Activated CD4-positive, alpha-beta T cell treated with anti-CD3 and anti-CD28 coated beads, Interleukin-2, amount 50 U/mL, for 16 hours (primary cell): ENCODE results near the gene DNAJC15.
A peak's percentile ranks its signal among the peaks of the same experiment; 100 is the strongest.

Experiments used
- DNase-seq: peaks from one replicate; pipeline ENCODE4 v3.0.0-alpha.2; 2020

Gene DNAJC15

DNA sequence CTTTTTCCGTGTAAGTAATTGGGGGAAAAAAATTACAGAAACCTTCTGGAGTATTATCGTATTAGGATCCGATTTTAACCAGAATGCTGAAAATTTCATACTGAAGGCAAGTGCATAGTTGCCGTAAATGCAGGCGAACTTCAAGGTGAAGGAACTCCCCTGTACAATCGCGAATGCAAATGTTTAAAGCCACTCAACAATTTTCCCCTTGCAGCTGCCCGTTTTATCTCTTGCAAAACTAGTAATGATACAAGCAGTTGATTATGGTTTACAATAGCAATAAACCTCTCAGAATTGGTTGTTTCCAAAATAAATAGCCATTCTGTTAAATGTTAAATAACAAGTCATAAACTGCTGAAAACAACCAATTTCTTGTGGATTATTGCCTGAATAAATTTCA lies 105.7 kb downstream of the DNAJC15 start:
- DNase-seq = no peak

DNA sequence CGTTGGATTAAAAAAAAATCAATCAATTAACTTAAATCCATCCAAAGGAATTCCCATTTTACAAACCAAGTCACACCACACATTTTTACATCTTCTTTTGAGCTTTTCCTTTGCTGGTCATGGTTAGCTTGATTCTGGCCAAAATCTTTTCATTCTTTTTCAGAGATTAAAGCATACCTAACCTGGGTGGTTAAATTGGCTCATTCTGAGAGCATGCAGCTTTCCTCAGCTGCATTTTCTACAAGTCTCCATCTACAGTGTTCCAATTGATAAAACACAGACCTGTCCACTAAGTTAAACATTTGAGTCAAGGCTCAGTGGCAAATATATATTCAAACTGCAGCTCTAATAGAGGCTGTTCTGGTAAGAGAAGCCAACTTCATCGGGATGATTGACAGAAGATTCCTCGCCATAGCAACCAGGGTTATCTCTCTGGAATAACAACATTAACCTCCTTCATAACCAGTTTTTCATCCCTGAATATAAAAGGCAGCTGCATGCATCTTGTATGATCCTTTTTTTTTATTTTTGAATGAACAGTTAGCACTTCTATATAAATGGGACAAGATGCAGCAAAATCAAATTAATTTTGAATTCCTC lies 106.2 kb downstream of the DNAJC15 start:
- DNase-seq = no peak

DNA sequence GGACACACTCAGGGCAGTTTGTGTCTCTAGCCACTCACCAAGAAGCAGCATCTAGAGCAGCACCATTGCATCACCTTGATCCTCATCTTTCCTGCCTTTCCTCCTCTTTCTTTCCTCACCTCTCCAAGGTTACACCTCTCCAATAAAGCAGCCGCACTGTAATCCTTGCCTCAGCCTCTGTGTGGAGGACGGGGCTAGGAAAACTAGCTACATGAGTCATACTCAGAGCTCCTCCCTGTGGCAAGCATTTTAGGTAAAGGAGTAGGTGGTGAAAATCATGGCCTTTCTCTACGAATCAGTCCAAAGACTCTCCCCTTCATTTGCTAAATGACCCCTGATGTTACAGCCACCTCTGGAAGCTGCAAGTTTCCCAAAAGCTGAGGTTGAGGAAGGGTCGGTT lies 108.9 kb downstream of the DNAJC15 start:
- DNase-seq = peak; percentile 5

DNA sequence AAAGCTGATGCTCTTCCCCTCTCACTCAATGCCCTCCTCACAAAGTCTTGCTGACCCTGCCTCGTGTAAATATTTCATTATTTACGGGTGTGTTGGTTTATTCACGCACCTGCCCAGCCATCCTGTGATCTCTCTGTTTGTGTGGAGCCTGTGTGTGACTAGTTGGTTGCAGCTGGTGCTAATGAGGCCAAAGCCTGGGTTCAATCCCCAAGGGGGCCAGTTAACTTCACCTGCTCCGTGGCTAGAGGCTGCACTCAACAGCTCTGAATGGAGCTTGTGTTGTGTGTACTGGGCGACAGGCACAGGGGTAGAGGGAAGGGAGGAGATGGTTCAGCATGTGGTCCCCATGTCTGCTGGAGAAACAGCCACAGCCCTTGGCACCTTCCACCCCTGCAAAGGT lies 109.5 kb downstream of the DNAJC15 start:
- DNase-seq = no peak

DNA sequence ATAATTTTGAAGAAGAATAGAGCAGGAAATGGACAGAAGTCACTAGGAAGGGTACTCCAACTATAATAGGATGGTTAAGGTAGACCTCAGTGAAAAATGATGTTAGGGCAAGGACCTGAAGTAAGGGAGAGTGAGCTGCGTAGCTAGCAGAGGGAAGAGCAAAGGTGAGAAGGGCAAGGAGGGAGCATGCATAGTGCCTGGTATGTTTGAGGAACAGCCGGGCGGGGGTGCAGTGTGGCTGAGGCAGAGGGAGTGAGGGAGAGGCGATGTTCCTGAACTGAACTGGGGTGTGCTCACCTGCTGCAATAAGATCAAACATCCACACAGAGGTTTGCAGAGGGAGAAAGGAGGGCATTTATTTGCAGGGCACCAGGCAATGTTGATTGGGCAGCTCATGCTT lies 110.4 kb downstream of the DNAJC15 start:
- DNase-seq = no peak

DNA sequence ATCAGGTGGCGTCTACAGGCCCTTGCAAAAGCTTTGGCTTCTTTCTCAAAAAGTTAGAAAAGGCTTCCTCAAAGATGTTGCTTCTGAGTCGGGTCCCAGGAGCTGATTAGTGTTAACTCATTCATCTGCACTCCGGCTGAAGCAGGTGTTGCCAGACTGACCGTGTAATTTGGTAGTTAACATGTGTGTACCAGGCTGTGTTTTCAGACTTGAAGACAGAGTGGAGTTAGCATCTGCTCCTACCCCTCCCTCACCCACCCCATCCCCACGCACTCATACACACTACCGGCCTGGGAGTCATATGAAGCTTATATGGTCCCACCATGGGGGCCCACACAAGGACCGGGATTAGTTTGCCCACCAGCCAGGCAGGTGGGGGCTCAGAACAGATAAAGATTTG lies 111.5 kb downstream of the DNAJC15 start:
- DNase-seq = no peak

DNA sequence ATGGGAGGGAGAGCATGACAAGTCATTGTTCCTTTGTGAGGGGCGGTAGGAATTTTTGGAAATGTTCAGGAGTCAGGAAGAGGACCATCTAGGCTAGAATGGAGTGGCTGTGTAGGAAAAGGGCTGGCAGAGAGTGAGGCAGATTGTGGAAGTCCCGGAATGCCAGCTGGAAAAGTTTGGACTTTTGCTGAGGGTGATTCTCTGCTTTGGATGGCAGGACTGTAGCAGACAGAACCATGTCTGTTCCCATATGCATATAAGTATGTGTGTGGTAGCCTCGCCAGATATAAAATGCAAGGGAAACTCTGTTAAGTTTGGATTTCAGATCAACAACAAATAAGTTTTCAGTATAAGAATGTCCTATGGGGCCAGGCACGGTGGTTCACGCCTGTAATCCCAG lies 112.1 kb downstream of the DNAJC15 start:
- DNase-seq = no peak

DNA sequence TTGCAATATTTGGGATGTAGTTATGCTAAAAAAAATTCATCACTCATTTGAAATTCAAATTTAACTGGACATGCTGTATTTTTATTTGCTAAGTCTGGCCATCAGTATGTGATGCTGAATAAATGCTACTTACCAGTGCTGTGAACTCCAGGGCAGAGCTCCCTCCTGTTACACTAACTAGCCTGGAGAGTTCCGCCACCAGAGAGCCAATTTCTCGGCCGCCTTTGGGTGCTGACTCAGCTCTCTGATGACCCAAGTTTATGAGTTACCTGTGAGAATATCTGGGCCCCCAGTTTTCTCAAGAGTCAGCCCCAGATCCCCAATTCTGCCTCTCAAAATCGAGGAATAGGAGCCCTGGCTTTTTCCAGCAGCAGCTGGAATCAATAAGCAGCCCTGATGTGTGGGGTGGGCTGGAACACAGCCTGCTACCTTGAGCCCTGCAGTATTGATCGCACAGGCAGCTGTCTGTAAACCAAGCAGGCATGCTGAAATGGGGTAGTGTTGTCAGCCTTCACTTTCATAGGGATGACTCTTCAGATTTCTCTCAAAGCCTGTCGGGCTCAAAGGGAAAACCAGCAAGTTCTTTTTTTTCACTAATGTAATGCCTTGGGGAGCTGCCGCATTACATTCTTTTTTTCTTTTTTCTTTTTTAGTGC lies 113.7 kb downstream of the DNAJC15 start:
- no peak for DNase-seq

DNA sequence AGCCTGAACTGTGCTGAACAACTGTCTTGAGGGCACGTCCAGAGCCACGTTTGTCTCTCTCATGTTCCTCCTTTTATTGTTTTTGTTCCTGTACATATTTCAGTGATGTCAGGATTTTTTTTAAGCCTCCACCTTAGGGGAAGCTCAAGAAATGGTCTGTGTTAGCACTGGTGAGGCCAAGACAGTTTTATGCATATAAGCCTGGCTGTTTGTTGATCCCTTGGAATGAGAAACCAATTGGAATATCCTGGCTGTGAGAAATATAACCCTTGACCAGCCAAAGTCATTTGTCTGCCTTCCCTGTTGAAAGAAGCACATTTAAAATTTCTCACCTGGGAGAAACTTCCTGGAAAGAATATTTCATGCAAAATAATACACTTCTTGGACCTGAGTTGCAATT lies 115.8 kb downstream of the DNAJC15 start:
- DNase-seq = no peak

DNA sequence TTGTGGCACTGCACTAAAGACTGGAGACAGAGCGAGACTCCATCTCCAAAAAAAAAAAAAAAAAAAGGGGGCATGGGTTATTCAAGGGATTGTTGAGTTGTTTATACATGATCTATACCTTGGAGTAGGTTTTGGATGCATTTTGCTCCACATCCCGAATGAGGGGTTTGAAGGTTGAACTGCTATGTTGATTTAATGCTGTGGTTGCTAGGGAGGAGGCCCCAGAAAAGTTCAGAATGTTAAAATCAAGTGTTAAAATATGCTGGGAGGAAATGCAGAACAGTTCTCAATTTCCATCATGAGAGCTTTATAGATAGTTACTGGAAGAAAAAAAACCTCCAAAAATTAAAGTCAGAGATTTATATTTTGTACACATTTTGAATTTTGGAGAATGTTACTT lies 116.5 kb downstream of the DNAJC15 start:
- no peak for DNase-seq

DNA sequence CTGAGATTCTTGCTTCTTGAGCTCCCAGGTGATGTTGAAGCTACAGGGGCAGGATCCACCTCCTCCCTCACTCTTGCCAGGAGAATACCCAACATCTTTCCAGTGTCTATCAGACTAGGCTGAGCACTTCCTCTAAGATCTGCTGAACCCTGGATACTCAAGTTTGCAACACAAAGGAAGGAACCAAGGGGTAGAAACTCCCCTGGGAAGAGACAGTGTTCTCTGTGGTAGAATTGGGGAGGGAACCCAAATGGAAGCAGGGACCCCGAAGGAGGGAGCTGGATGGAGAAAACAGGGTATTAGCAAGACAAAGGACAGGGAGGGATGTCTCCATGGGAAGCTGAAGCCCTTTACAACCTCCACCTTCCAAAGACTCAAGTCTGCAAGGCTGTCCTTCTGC lies 117.6 kb downstream of the DNAJC15 start:
- DNase-seq = no peak

DNA sequence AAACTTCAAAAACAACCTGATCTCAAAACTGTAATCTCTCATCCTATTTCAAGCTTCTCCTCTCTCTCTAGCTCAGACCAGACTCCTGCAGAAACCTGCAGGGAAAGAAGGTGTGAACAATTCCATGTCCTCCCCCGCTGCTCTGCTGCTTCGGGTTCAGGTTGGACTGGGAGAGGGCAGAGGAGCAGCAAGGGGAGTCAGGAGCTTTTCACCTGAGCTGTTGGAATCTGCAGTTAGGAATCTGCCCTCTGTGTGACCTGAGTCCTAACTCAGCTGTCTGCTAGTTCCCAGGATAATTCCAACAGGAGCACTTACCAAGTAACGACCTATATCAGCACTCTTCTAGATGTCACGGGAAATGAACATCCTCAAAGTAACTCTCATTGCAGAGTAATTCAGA lies 118.3 kb downstream of the DNAJC15 start:
- no peak for DNase-seq

DNA sequence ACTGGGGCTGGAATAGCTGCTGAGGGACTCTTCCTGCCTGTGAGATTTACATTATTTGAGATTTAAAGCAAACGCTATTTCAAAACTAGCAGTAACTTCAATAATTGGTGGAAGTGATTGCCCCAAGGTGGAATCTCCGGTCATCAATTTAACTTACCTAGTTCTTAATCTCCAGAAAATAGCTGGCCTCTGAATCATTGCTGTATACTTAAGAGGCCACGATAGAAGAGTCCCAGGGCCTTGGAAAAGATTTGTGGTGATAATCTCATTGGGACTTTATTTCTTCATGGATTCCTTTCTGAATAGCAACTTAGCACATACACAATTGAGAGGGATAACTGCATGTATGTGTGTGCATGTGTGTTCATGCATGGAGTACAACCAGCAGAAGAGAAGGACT lies 120.2 kb downstream of the DNAJC15 start:
- no peak for DNase-seq

DNA sequence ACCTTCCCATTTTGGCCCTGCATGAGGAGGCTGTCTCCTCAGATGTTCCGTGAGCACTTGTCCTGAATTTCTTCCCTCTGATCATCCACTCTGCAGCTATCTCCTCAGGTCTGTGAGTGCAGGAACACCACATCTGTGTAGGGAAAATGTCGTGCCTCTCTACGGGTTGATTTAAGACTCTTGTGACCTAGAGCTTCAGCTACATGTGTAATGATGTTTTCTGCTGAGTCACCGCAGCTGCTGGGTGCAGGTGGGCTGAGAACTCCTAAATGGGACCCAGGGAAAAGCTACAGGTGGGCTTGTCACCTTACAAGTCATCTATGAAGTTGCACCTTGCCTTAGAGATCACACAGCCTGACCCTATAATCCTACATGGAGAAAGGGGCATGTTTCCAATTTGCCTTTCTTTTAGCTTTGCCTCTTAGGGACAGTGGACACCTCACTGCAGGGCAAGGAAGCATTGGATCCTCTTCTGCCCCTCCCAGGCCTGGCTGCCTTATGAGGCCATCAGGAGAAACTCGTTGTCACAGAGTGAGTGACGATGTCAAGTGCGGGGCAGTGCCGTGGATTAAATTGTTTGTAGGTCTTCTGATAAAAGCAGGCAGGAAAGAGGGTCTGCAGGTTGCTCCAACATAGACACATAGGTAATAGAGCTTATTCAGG lies 122.3 kb downstream of the DNAJC15 start:
- no peak for DNase-seq

DNA sequence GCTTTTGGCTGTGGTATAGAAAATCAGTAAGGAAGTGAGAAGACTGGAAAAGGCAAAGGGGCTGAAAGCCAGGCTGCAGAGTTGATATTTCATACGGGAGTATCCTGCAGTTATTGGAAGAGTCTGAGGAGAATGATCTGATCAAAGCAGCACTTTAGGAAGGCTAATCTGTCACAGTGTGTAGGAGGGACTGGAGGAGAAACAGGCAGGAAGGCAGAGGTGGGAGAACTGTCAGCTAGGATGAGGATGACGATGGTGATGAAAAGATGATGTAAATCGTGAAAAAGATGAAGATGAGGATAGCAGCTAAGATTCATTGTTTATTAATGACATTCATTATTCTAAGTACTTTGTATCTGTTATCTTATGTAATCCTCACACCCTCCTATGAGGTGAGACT lies 123.0 kb downstream of the DNAJC15 start:
- no peak for DNase-seq

DNA sequence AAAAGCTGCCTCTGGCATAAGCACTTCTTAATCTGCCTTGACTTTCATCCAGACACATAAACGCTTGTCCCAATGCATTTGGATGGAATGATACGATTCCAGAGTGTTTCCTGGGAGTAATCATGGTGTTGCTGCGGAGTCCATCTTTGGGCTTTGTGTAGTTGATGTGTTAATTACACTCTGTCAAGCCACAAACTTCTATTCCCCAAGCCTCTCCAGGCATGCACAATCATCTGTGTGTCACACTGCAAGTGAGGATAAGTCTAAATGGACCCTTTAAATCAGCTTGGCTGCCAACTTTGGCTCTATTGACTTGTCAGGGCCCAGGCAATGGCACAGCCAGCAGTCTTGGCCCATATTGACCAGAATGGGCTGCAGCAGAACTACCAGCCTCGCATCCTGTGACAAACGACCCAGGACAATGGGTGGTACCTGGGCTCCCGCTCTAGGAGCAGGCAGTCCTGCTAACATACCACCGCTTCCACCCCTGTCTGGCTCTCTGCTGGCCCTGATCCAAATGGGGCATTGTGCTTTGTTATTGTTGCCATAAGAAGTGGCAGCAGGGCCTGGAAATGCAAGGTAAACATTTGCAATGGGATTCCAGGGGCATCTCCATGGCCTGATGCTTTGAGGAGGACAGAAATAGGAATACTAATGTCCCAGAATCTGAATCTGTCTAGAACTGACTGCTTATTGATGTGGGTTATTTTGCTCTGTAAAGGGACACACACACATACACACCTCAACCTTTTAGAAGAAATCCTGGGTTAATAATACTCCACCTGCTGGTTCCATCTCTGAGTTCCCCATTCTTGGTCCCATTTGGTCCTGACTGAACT lies 127.2 kb downstream of the DNAJC15 start:
- DNase-seq = no peak

DNA sequence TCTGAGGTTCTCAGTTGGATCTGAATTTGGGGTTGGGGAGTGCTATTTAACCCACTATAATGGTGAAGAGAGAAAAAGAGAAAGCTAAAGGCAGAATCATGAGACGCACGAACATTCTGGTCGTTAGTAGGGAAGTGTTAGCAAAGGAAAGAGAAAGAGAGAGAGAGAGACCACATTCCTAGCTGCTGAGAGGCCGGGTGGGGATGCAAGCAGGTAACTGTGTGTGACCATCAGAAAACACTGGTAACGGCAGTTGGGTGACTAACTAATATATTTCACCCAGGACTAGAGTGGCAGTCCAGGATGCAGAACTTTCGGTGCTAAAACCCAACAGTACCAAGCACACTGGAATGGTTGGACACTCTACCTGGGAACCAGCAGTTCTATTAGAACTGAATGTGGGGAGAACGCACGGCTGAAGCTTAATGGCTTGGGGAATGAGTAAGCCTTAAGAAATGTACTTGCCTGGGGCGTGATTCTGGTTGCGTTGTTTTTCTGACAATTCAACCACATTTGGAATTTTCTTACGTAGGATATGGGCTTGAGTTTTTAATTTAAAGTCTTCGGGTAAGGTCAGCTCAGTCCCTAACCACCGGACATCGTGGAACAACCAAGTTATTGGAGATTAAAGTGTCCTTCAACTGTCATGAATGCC lies 130.2 kb downstream of the DNAJC15 start:
- no peak for DNase-seq

DNA sequence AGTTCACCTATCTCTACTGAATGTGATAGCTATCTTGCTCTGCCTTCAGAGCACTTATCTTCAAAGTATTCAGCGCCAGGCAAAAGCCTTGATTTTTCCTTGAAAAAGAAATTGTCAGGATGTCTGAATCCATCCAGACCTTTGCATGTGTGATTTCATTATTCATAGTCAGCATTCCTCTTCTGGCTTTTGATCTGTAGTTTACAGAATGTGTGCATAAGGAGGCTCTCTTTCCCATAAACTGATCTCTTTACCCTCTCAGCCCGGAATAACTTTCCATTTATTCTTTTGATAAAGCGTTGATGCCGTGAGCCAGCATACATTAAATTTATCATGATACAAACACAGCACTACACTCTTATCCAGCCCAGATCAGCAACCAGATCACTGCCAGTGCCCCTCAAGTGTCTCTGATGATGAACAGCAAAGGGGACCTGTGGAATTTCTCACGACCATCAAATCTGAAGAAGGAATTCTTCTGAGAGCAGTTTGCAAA lies 130.8 kb downstream of the DNAJC15 start:
- no peak for DNase-seq

DNA sequence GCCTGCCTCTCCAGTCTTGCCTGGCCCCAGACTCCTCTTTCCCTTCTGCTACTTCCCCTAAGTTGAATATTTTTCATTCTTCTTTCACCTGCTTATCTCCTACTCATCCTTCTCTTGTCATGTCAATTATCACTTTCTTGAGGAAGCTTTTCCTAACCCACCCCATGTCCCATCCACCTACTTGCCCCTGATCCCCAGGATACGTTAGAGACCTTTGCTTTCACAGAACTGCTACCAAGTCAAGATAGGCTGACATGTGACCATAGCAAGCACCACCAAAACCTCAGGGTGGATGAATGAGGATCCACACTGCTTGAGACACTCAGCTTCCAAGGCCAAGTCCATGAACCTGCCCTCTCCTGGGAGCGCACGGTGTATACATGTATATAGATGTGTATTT lies 131.5 kb downstream of the DNAJC15 start:
- DNase-seq = no peak

DNA sequence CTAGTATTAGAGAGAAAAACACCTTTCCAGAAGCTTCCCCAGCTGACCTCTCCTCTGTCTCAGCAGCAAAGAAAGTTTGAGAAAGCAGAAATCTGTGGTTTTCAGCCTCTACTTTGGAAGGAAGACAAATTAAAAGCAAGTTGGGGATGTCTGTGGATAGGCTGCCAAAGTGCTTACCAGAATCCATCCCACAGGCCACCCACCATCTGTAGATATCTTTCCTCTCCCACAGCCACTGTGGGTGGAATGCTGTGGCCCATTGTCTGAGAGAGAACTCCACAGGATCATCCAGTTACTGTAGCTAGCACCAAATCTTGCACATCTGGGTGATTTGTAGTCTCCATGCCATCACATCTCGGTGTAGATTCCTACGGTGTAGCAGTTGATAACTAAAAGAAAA lies 133.5 kb downstream of the DNAJC15 start:
- no peak for DNase-seq

DNA sequence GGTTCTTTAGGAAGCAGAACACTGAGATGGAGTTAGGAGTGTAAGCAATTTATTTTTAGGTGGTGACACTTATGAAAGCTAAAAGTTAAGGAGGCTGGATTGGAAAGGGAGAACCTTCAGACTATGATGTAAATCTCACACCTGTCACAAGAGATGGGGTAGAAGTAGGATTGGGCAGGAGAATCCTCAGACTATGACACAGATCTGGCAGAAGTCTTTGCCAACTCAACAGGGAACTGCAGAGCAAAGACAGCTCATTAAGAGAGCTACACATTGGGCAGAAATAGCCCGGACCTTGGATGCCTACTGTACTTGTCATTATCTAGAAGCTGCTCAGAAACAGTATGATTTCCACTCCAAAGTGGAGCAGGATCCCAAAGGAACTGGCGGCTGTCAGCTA lies 134.4 kb downstream of the DNAJC15 start:
- no peak for DNase-seq

DNA sequence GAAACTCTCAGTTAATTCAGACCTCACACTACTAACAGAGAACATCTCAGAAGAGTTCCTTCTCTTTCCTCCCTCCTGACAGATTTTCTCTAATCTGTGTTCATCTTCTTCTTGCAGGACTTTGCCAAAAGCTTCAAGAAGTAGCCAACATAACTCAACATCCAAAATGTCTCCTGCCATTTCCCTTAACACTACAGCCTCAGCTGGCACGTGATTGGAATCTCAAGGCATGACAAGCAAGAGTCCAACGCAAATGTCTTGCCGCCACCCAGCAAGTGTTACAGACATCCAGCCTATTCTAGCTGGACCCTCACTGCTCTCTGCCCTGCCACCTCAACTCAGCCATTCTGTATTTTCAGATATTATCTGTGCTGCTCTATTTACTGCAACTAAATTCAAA lies 135.1 kb downstream of the DNAJC15 start:
- DNase-seq = no peak

DNA sequence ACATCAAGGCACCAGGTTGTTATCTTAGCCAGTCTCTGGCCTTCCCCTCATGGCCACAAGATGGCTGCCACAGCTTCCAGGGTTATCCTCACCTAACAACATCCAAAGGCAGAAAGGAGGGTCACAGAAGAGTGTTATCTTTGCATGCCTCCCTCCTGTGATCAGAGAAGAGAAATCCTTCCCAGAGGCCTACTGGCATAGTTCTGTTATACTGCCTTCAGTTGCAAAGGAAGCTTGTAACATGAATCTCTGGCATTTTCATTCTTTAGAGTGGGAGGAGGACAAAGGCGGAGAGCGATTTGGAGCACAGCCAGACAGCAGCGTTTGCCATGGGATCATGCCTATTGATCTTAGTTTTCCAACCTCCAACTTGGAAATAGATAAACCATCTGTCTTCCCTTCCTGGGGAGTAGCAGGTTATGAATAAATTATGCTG lies 135.7 kb downstream of the DNAJC15 start:
- DNase-seq = no peak
